Retinal pigment epithelial cell (primary cell): ENCODE results near the gene FMNL2.

Source experiments
- DNase-seq: peaks from one replicate; pipeline ENCODE4 v3.0.0-alpha.2; 2010; ENCODE audit warnings: low read depth
- H3K4me3 ChIP-seq: 2 replicates; pipeline ENCODE4 v1.5.1; 2011; ENCODE audit warnings: mild to moderate bottlenecking, low read length, control low read depth, moderate library complexity
- TF ChIP-seq, protein P1 (sequence below): conservative IDR thresholded peaks from 2 replicates; pipeline ENCODE4 v1.5.1; 2011; ENCODE audit warnings: low read depth, low read length, control low read depth, inconsistent platforms

The FMNL2 gene

DNA sequence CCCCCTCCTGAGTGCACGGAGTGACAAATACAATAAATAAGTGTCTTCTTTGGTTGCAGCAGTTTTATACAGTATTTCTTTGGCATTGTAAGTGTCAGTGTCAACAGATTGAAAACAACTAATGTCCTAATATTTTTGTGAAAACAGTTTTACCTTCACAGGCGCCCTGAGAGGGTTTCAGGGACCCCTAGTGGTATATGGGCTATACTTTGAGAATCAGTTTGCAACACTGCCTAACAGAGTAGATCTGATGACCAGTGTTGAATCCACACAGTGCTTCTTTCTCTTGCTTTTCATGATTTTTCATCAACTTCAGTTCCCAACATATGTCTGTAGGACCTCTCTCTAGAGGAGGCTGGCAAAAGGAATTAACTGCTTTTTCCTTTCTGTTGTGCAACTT is 220.1 kb downstream of the FMNL2 start:
- DNase-seq = no peak
- TF ChIP-seq, protein P1, sequence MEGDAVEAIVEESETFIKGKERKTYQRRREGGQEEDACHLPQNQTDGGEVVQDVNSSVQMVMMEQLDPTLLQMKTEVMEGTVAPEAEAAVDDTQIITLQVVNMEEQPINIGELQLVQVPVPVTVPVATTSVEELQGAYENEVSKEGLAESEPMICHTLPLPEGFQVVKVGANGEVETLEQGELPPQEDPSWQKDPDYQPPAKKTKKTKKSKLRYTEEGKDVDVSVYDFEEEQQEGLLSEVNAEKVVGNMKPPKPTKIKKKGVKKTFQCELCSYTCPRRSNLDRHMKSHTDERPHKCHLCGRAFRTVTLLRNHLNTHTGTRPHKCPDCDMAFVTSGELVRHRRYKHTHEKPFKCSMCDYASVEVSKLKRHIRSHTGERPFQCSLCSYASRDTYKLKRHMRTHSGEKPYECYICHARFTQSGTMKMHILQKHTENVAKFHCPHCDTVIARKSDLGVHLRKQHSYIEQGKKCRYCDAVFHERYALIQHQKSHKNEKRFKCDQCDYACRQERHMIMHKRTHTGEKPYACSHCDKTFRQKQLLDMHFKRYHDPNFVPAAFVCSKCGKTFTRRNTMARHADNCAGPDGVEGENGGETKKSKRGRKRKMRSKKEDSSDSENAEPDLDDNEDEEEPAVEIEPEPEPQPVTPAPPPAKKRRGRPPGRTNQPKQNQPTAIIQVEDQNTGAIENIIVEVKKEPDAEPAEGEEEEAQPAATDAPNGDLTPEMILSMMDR = peak; percentile 60

DNA sequence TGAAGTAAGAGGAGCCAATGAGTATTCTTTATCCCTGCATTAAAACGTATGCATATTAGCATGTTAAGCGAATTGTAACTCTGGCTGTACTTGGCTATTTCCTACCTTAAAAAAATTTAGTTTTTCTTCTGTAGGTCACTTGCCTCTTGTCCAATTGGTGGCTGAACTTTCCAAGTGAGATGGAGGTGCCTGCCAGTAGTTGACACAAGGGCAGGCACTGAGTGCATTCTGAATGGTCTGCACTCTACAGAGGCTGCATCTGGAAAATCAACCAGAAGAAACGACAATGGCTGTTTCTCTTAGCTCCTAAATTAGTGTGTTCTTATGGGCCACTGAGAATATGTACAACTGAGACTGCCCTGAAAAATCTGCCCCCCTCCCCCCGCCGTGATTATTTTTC is 221.5 kb downstream of the FMNL2 start:
- no peak for DNase-seq
- TF ChIP-seq, protein P1 = no peak

More for the DNA sequence above, 220.1 kb downstream of the FMNL2 start:
- H3K4me3 ChIP-seq = no peak overlapping the region

DNA sequence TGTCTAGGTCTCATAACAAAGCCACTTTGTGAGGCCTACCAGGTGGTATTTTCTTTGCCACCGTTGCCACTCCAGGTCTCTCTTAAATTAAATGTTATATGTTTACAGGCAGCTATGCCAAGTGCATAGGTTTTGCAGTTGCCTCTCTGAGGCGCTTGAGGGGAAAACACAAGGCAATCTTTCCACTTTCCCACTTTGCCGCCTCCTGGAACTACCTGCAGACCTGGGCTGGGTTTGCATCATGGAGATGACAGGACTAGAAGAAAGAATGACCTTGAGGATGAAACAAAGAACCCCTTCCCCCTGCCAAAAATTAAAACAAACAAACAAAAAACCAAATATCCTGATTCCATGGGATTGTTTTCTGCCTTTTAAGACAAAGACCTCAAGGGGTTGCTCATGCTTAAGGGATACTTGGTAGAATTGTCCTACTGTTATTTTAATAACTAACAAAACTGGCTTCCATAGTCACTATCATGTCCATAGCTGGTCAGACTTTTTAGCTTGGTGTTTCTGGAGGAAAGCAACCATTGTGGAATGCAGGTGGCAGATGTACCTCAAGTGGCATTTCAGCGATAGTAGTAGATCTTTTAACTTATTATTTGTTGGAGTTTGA is 222.4 kb downstream of the FMNL2 start:
- TF ChIP-seq, protein P1 = no peak
- H3K4me3 ChIP-seq = no peak overlapping the region
- DNase-seq = no peak

More for the DNA sequence above, 221.5 kb downstream of the FMNL2 start:
- no peak overlapping the region for H3K4me3 ChIP-seq

DNA sequence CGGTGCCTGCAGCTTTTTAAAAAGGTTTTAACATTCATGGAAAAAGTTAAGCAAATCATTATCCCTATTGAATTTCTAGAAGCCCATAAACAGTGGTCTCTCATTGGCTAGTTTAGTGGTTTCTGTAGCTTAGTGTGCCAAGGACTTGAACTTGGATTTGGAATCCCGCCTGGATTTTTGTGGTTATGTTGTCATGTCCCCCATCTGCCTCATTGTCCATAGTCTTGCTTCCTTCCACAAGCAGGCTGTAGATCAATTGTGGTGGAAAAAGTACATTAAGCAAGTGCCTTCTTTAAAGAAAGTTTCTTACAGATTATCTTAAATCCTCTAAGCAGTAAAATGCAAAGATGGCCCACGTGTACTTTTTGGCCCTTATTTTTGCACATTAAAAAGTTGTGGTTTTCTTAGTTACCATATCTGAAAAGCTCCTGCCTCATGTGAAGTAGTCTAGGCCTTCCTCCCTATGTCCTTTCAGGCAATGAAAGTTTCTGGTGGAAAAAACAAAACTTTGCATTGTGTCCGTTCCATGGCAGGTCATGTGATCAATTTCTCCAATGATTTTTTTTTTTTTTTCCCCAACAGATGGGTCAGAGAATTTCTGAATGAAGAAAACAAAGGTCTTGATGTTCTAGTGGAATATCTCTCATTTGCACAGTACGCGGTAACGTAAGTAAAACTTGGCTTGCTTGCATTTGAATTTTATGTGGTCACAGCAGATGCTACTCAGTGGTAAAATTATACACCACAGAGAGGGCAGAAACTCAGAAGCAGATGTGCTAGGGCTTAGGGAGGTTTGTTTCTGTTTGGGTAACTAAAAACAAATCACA is 223.4 kb downstream of the FMNL2 start:
- no peak for DNase-seq
- TF ChIP-seq, protein P1 = no peak
- H3K4me3 ChIP-seq = no peak overlapping the region

DNA sequence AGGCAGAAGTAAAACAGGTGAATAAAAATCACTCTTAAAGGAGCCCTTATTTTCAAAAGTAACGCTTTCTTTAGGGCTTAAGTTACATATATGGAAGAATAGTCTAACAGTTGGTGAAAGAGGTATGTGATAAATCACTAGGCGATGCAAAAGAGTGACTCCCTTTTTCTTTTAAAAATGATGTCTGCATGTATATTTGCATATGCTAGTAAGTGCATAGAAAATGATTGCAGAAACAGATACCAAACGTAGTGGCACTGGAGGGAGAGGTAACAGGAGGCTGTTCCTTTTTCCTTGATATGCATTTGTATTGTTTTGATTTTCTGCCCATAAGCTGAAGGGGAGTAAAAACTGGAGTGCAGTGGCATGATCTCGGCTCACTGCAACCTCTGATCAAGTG is 224.0 kb downstream of the FMNL2 start:
- TF ChIP-seq, protein P1 = no peak
- H3K4me3 ChIP-seq = no peak overlapping the region
- no peak for DNase-seq

DNA sequence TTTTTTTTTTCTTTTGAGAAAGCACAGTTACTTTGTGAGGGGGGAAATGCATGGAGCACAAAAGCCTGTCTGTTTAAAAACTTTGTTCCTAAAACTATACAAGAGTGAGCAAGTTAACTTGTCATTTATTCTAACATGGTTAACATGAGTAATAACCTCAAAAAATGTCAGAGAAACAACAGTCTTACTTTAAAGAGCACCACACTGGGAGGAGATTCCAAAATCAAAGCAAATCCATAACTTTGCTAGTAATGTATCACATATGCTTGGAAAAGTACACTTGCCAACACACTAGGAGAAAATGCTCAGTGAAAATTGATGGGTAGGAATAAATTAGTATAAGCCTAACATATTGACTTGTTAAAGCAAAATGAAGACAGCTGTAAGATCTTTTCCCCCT is 225.2 kb downstream of the FMNL2 start:
- TF ChIP-seq, protein P1 = no peak
- DNase-seq = no peak
- no peak overlapping the region for H3K4me3 ChIP-seq
